Superior temporal gyrus (tissue), 1 donor: ENCODE data around the gene DCBLD2.
"Not testable (repeated sequence)": the region's sequence is repeated elsewhere in the genome, so short reads cannot be mapped to it uniquely, and the experiment has no call there.

Experiments used
- DNase-seq: peaks from one replicate; pipeline ENCODE4 v3.0.0-alpha.2; 2016; ENCODE audit errors: extremely low spot score

DCBLD2 gene

GRCh38 chr3:98890965-98891910 is 10.3 kb downstream of the DCBLD2 start:
- DNase-seq: no peak

- DNase-seq: no peak
These were observed 11.2 kb downstream of the DCBLD2 start for GRCh38 chr3:98890181-98890835.

- no peak for DNase-seq
These were observed 13.8 kb downstream of the DCBLD2 start for GRCh38 chr3:98887684-98888083.

GRCh38 chr3:98886525-98886924 is 15.0 kb downstream of the DCBLD2 start:
- DNase-seq: no peak

GRCh38 chr3:98885851-98886250 is 15.6 kb downstream of the DCBLD2 start:
- DNase-seq: no peak

GRCh38 chr3:98884675-98885371 is 16.7 kb downstream of the DCBLD2 start:
- no peak for DNase-seq

GRCh38 chr3:98882614-98883333 is 18.7 kb downstream of the DCBLD2 start:
- DNase-seq: not testable (repeated sequence)

GRCh38 chr3:98877132-98877531 is 24.4 kb downstream of the DCBLD2 start:
- DNase-seq: no peak

GRCh38 chr3:98875535-98875934 is 26.0 kb downstream of the DCBLD2 start:
- no peak for DNase-seq

- DNase-seq: no peak
These were observed 26.8 kb downstream of the DCBLD2 start for GRCh38 chr3:98874602-98875249.

GRCh38 chr3:98869391-98869790 is 32.1 kb downstream of the DCBLD2 start:
- DNase-seq: no peak

GRCh38 chr3:98857971-98858370 is 43.5 kb downstream of the DCBLD2 start:
- not testable (repeated sequence) for DNase-seq

- not testable (repeated sequence) for DNase-seq
These were observed 44.2 kb downstream of the DCBLD2 start for GRCh38 chr3:98857258-98857657.

- DNase-seq: no peak
These were observed 44.8 kb downstream of the DCBLD2 start for GRCh38 chr3:98856724-98857123.

GRCh38 chr3:98855806-98856400 is 45.6 kb downstream of the DCBLD2 start:
- DNase-seq: peak; percentile 74

GRCh38 chr3:98848108-98848507 is 53.4 kb downstream of the DCBLD2 start:
- DNase-seq: no peak

GRCh38 chr3:98846101-98846500 is 55.4 kb downstream of the DCBLD2 start:
- DNase-seq: no peak

- no peak for DNase-seq
These were observed 58.1 kb downstream of the DCBLD2 start for GRCh38 chr3:98843266-98843959.

- no peak for DNase-seq
These were observed 61.6 kb downstream of the DCBLD2 start for GRCh38 chr3:98839846-98840245.

GRCh38 chr3:98831060-98831459 is 70.4 kb downstream of the DCBLD2 start:
- DNase-seq: not testable (repeated sequence)
